ENCODE measurements around the gene SNAP29. TPM values are rescaled to one million over a fixed set of nuclear protein-coding genes. Genes with fewer than 3 reads are reported as not detected.

SNAP29 gene
- total and polyA plus RNA-seq, 9 of the 15 experiments (the other 6 are each of a cell fraction or from before 2014, with no cell fraction given): 19.5 to 250 (median 75.9) TPM

GRCh38 chr22:20916916-20917810 is 58.4 kb downstream of the SNAP29 start, which contains the start of gene CRKL:
TSS of gene CRKL (plus strand) at chr22:20917407. CDS start at chr22:20917935, 528 bp downstream.
- BruUV-seq (replicated peaks): TSS peak; percentile 93
- peak within 1 kb of the TSS; percentile 89 for H3K27ac ChIP-seq (ENCODE audit: extremely low read depth, low read depth, low read length)
- peak within 1 kb of the TSS; percentile 92 to 98 for H3K9ac ChIP-seq (ENCODE audit: insufficient read depth in 1 of 2, low read depth in 2 of 2, low read length in 2 of 2)
- peak within 1 kb of the TSS; percentile 91 for H3K4me2 ChIP-seq (ENCODE audit: insufficient read depth, low read length)
- no peaks in the 10 kb centered on the region for H3K9me3 ChIP-seq (replicated peaks; ENCODE audit: control insufficient read depth, insufficient read depth, low read depth, low read length)
- peaks cover 28% of the 10 kb centered on the region for H3K36me3 ChIP-seq (ENCODE audit: control insufficient read depth, insufficient read depth, low read length)
- peak; percentile 100 for DNase-seq (ENCODE audit: extremely low read depth in 1 of 4, low spot score in 3 of 4)
- H3K4me3 ChIP-seq: peak within 1 kb of the TSS; percentile 67
- H4K20me1 ChIP-seq (replicated peaks; ENCODE audit: control insufficient read depth, insufficient read depth, low read length): peaks cover 41% of the 10 kb centered on the region
- ATAC-seq: peak; percentile 93
- CTCF ChIA-PET (ENCODE audit: low intra/inter-chr PET ratio): interaction anchor here (0.6 to 2.1 kb wide), 3 partner anchors 31 to 1804 kb away, joined by 3 to 25 read pairs (median 4); no protein-coding TSS in a partner anchor
- WGBS (ENCODE audit: insufficient coverage, low coverage, missing lambda C conversion rate): under 1% methylated on average over 92 of the region's 92 CpGs
- in situ Hi-C loops (cut with MboI) (no loop called here), intact Hi-C loops (cut with micrococcal nuclease) (loop anchor here (1.0 to 10.0 kb wide), 8 partner anchors 13 to 950 kb away; partner anchors contain the start of genes MAPK1, MED15, PI4KA and SNAP29)
- H3K27me3 ChIP-seq (ENCODE audit: control insufficient read depth in 2 of 2, insufficient read depth in 2 of 2, low read length in 2 of 2): no peaks in the 10 kb centered on the region
- no peaks in the 10 kb centered on the region for H3K9me1 ChIP-seq (ENCODE audit: control insufficient read depth, insufficient read depth, low read length)
- H2AFZ ChIP-seq (ENCODE audit: low read depth, low read length): peak within 1 kb of the TSS; percentile 95
- H3K79me2 ChIP-seq (ENCODE audit: control insufficient read depth, insufficient read depth, low read length): peaks cover 59% of the 10 kb centered on the region
- peak; percentile 94 for FAIRE-seq
- peaks cover 20 to 41% of the 10 kb centered on the region in 2 experiments for H3K4me1 ChIP-seq (replicated peaks in 1 of 2; ENCODE audit: control insufficient read depth in 2 of 2, insufficient read depth in 2 of 2, low read length in 2 of 2)
- POLR2A ChIA-PET: interaction anchor here (0.6 to 54.6 kb wide), 29 partner anchors 10 to 1698 kb away, joined by 3 to 1556 read pairs (median 4); partner anchors contain the start of genes AIFM3, LZTR1, MED15 and THAP7
- no peak for TF ChIP-seq NRF1 (conservative IDR thresholded peaks at IDR 0.05 in 1 of 2, IDR thresholded peaks at IDR 0.05 in 1 of 2)
- no peak for TF ChIP-seq TAF9B (IDR thresholded peaks at IDR 0.05; ENCODE audit: partially characterized antibody)
- TF ChIP-seq ZNF274 (IDR thresholded peaks at IDR 0.05; ENCODE audit: borderline replicate concordance, low read depth, low read length): peak; percentile 84; the same call in 1 of the 2 replicates
- TF ChIP-seq CBX2 (IDR thresholded peaks at IDR 0.05; ENCODE audit: insufficient read depth, low read length, poor library complexity, severe bottlenecking): no peak
- no peak for TF ChIP-seq PHB2 (IDR thresholded peaks at IDR 0.05; ENCODE audit: low read depth)
- TF ChIP-seq ZNF655 (CRISPR knock-in tag; IDR thresholded peaks at IDR 0.05): no peak
- no peak for TF ChIP-seq CREBBP (IDR thresholded peaks at IDR 0.05; ENCODE audit: low read depth, low read length)
- TF ChIP-seq THAP7 (CRISPR knock-in tag; IDR thresholded peaks at IDR 0.05): no peak
- no peak for TF ChIP-seq FOXM1 (IDR thresholded peaks at IDR 0.05; ENCODE audit: low read depth)
- TF ChIP-seq FOXM1 (CRISPR knock-in tag; IDR thresholded peaks at IDR 0.05; ENCODE audit: low read depth): no peak
- no peak for TF ChIP-seq ERF (CRISPR knock-in tag; IDR thresholded peaks at IDR 0.05)
- TF ChIP-seq CCNT2 (IDR thresholded peaks at IDR 0.05; ENCODE audit: borderline replicate concordance, extremely low read depth, insufficient read length, low read depth, low read length): no peak
- TF ChIP-seq ZNF696 (CRISPR knock-in tag; conservative IDR thresholded peaks at IDR 0.05): no peak
- TF ChIP-seq CTCF (IDR thresholded peaks at IDR 0.05 in 2 of 3, conservative IDR thresholded peaks at IDR 0.05 in 1 of 3; ENCODE audit: insufficient read depth in 2 of 3, low read depth in 1 of 3, low read length in 3 of 3): peak; percentile 99 to 100 (median 100)
- TF ChIP-seq ZNF511 (CRISPR knock-in tag; IDR thresholded peaks at IDR 0.05): no peak
